BJ (cell line): ENCODE data around the gene ZBTB21. TPM values are rescaled to one million over a fixed set of nuclear protein-coding genes. Genes with fewer than 3 reads are reported as not detected.

Experiments used
- CTCF ChIA-PET: fragments of 350-600 bp; formaldehyde crosslinking; extraction: SDS; loops from one replicate; lab custom pipeline; 2021; ENCODE audit warnings: antibody characterized with exemption, inconsistent platforms; lab: Yijun Ruan, JAX
- POLR2A ChIA-PET: fragments of 300-600 bp; sonication (Branson Sonifier 250); formaldehyde crosslinking; extraction: SDS; loops from one replicate; lab custom pipeline; 2021; ENCODE audit warnings: antibody characterized with exemption; lab: Charles Lee
- DNase-seq: peaks from one replicate; pipeline ENCODE4 v3.0.0-alpha.2; 2011; ENCODE audit warnings: low read depth
- H3K27me3 ChIP-seq: 2 replicates; pipeline ENCODE4 v1.6.0; 2011; ENCODE audit warnings: low read length; ENCODE audit not compliant: control insufficient read depth, insufficient read depth
- H3K36me3 ChIP-seq: 2 replicates; pipeline ENCODE4 v1.5.1; 2011; ENCODE audit warnings: low read length; ENCODE audit not compliant: control insufficient read depth, insufficient read depth
- H3K4me3 ChIP-seq: 2 replicates; pipeline ENCODE4 v1.5.1; 2011; ENCODE audit warnings: low read depth, mild to moderate bottlenecking, control low read depth, low read length
- polyA plus RNA-seq: library from polyadenylated mRNA; depleted of rRNA; stranded (reverse); fragments of >200 nt; gene quantifications from 2 replicates; pipeline ENCODE4 v1.2.3, GENCODE V29; 2011
- TF ChIP-seq, protein P1 (sequence below): IDR thresholded peaks from 2 replicates; pipeline ENCODE4 v1.5.1; 2011; ENCODE audit warnings: low read depth, mild to moderate bottlenecking, control low read depth, inconsistent platforms, low read length, moderate library complexity; ENCODE audit not compliant: insufficient read depth

Gene ZBTB21
- polyA plus RNA-seq, 1 experiment: 8.1 TPM

DNA sequence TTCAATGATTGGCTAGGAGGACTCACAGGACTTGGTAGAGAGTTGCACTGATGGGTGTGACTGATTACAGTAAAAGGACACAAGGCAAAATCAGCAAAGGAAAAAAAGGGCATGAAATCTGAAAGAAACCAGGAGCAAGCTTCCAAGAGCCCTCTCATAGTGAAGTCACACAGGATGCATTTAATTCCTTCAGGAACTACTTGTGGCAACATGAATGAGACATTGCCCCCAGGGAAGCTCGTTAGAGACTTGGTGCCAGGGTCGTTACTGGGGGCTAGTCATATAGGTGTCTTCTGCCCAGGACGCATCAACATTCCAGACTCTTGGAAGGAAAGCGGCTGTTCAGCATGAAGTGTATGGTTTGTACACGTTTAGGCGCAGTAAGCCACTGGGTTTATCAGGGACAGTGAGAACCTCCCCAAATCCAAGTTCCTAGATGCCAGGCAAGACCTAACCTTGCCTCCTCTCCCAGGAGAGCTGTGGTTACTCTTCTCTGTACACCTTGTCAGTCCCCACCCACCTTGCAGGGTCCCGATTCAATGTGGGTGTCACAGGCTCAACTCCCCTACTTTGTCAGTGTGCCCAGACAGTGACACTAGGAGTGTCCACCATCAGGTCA is 30.3 kb downstream of the ZBTB21 start:
- Histone ChIP-seq H3K27me3 (no peaks in the 10 kb centered on the region), H3K4me3 (no peak overlapping the region), H3K36me3 (no peaks in the 10 kb centered on the region)
- CTCF ChIA-PET: interaction anchor here (1.0 kb wide), 2 partner anchors 9 to 22 kb away, joined by 3 read pairs; no protein-coding TSS in a partner anchor
- TF ChIP-seq, protein P1, sequence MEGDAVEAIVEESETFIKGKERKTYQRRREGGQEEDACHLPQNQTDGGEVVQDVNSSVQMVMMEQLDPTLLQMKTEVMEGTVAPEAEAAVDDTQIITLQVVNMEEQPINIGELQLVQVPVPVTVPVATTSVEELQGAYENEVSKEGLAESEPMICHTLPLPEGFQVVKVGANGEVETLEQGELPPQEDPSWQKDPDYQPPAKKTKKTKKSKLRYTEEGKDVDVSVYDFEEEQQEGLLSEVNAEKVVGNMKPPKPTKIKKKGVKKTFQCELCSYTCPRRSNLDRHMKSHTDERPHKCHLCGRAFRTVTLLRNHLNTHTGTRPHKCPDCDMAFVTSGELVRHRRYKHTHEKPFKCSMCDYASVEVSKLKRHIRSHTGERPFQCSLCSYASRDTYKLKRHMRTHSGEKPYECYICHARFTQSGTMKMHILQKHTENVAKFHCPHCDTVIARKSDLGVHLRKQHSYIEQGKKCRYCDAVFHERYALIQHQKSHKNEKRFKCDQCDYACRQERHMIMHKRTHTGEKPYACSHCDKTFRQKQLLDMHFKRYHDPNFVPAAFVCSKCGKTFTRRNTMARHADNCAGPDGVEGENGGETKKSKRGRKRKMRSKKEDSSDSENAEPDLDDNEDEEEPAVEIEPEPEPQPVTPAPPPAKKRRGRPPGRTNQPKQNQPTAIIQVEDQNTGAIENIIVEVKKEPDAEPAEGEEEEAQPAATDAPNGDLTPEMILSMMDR: no peak
- POLR2A ChIA-PET: no interaction called here
- no peak for DNase-seq

DNA sequence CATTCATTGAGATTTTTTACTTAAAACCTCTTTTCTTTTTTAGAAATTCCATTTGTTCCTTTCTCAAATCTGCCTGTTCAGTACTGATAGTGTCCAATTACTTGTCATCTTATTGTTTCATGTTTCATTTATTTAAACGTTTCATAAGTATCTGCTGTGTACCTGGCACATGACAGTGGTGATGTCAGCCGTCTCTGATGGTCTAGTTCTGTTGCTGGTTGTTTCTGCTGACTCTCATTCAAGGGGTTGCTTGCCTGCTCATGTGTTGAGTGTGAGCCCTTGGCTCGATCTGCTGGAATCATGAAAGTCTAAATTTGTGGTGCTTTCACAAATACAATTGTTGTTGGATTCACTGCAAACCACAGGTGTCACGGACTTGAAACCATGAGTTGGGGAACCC is 30.8 kb downstream of the ZBTB21 start:
- POLR2A ChIA-PET: no interaction called here

DNA sequence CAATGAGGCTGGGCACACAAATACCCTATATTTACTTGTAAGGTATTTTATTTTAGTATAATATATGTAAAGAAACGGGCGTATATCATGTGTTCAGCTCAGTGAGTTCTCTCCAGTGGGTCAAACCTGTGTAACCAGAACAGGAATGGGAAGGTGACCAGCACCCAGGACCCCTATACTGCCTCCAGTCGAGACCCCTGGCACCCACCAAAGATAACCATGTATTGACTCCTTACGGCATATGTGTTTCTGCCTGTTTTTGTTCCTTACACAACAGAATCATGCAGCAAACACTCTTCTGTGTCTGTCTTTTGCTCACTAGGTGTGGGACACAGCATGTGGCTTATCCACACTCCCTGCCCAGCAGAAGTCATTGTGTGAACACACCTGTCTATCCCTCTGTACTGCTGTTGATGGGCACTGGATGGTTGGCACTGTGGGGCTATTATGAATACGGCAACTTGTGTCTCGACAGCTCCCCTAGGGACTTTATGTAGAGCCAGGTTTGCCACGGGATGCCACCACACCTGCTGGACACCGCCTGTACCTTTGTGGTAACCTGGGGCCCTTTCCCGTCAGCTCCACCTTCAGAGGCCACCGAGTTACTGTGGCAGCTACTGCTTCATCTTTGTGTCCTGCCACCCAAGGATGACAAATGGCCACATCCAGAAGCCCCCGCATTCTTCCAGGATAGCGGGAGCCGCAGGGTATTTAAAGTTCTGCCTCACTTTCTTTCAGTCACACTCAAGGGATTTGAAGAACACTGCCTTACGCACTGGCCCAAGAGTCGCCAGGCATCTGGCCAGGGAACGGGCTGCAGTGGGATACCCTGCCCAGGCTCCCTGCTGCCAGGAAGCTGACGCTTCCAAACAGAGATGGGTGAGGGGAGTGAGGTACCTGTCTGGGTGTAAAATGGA is 32.9 kb downstream of the ZBTB21 start:
- TF ChIP-seq, protein P1: no peak
- CTCF ChIA-PET: no interaction called here
- H3K36me3 ChIP-seq: no peaks in the 10 kb centered on the region
- no peak overlapping the region for H3K4me3 ChIP-seq
- POLR2A ChIA-PET: no interaction called here
- DNase-seq: no peak
- no peaks in the 10 kb centered on the region for H3K27me3 ChIP-seq

More for the DNA sequence above, 30.8 kb downstream of the ZBTB21 start:
- Histone ChIP-seq H3K4me3 (no peak overlapping the region), H3K27me3 (no peaks in the 10 kb centered on the region), H3K36me3 (no peaks in the 10 kb centered on the region)
- TF ChIP-seq, protein P1: no peak
- no peak for DNase-seq
- CTCF ChIA-PET: interaction anchor here (1.5 kb wide), 1 partner anchor 138 kb away, joined by 3 read pairs; no protein-coding TSS in a partner anchor

DNA sequence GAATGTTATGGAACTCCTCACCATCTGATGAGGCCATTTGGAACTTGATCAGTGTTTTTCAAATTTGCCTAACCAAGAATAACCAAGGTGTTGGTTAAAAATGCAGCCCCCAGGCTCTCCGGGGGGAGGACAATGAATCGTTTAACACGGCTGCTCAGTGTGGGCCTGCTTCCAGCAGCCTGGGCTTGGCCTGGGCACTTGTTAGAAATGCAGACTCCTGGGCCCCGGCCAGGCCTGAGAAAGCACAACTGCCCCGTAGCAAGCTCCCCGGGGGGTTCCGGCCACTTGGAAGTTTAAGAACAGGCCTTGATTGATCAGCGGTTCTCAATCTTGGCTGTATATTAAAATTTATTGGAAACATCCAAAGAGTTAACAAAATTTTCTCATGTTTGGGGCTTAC is 33.5 kb downstream of the ZBTB21 start:
- ChIA-PET POLR2A (no interaction called here), CTCF (no interaction called here)
- Histone ChIP-seq H3K36me3 (no peaks in the 10 kb centered on the region), H3K27me3 (no peaks in the 10 kb centered on the region), H3K4me3 (no peak overlapping the region)
- DNase-seq: no peak
- TF ChIP-seq, protein P1: no peak
